HG03457 (cell line): ENCODE data around the gene ARID5B.

Experiments
- ATAC-seq: cut with Tn5 transposase; IDR thresholded peaks from one replicate; pipeline ENCODE4 v1.9.1; 2021; ENCODE audit warnings: moderate number of reproducible peaks; ENCODE audit not compliant: unreplicated experiment

Gene ARID5B

GRCh38 chr10:61882621-61883370 is 18.7 kb upstream of the ARID5B start:
- ATAC-seq = no peak

- ATAC-seq = no peak
Observed at GRCh38 chr10:61883371-61884025, 18.0 kb upstream of the ARID5B start.

- no peak for ATAC-seq
Observed at GRCh38 chr10:61887772-61888171, 13.7 kb upstream of the ARID5B start.

GRCh38 chr10:61888744-61889143 is 12.8 kb upstream of the ARID5B start:
- ATAC-seq = no peak

- no peak for ATAC-seq
Observed at GRCh38 chr10:61890430-61890829, 11.1 kb upstream of the ARID5B start.

GRCh38 chr10:61890881-61891409 is 10.6 kb upstream of the ARID5B start:
- ATAC-seq = no peak

- ATAC-seq = no peak
Observed at GRCh38 chr10:61891906-61892585, 9.5 kb upstream of the ARID5B start.

- no peak for ATAC-seq
Observed at GRCh38 chr10:61892961-61893360, 8.5 kb upstream of the ARID5B start.

GRCh38 chr10:61894133-61894532 is 7.4 kb upstream of the ARID5B start:
- ATAC-seq = no peak

- ATAC-seq = no peak
Observed at GRCh38 chr10:61895898-61896600, 5.5 kb upstream of the ARID5B start.

GRCh38 chr10:61896854-61897661 is 4.4 kb upstream of the ARID5B start:
- ATAC-seq = peak; percentile 53

- no peak for ATAC-seq
Observed at GRCh38 chr10:61897671-61898434, 3.6 kb upstream of the ARID5B start.

GRCh38 chr10:61898435-61898778 is 3.1 kb upstream of the ARID5B start:
- ATAC-seq = no peak

GRCh38 chr10:61899069-61899531 is 2.4 kb upstream of the ARID5B start:
- no peak for ATAC-seq

GRCh38 chr10:61899663-61899996 is 1.9 kb upstream of the ARID5B start:
- ATAC-seq = no peak

GRCh38 chr10:61899997-61900828 is 1.3 kb upstream of the ARID5B start:
- ATAC-seq = no peak

GRCh38 chr10:61901829-61902444 is 438 bp downstream of the ARID5B start:
- ATAC-seq = no peak

- ATAC-seq = peak; percentile 2
Observed at GRCh38 chr10:61902445-61903220, 1.1 kb downstream of the ARID5B start.
